Umbilical cord (tissue), 2 donors: Measurements from ENCODE around the gene MATN4. TPM values are rescaled to one million over a fixed set of nuclear protein-coding genes. Genes with fewer than 3 reads are reported as not detected.
A peak's percentile ranks its signal among the peaks of the same experiment; 100 is the strongest.

Source experiments
- DNase-seq: peaks from one replicate; pipeline ENCODE4 v3.0.0-alpha.2; 2015; ENCODE audit warnings: low spot score
- total RNA-seq: library from RNA; depleted of rRNA; stranded (reverse); fragments of >200 nt; gene quantifications from one replicate; pipeline ENCODE4 v1.2.3, GENCODE V29; 2014; ENCODE audit warnings: low replicate concordance; ENCODE audit not compliant: insufficient read depth

MATN4 gene
- total RNA-seq, 1 donor from 2014 or later = not detected

DNA sequence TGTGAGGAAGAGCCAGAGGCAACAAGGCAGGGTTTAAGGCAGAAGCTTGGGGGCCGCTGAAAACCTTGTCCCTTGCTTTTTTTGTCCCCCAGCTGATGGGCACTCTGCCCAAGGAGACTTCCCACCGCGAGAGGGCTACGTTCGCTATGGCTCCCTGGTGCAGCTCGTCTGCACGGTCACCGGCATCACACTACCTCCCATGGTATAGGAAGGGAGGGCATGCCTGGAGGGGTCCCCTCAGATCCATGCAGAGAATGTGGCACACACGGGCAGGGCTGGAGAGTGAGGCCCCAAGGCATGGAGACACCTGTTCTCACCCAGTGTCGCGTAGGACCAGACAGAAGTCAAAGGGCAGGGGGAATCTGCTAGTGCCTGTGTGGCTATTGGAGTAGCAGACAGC is 5.8 kb upstream of the MATN4 start:
- DNase-seq = no peak

DNA sequence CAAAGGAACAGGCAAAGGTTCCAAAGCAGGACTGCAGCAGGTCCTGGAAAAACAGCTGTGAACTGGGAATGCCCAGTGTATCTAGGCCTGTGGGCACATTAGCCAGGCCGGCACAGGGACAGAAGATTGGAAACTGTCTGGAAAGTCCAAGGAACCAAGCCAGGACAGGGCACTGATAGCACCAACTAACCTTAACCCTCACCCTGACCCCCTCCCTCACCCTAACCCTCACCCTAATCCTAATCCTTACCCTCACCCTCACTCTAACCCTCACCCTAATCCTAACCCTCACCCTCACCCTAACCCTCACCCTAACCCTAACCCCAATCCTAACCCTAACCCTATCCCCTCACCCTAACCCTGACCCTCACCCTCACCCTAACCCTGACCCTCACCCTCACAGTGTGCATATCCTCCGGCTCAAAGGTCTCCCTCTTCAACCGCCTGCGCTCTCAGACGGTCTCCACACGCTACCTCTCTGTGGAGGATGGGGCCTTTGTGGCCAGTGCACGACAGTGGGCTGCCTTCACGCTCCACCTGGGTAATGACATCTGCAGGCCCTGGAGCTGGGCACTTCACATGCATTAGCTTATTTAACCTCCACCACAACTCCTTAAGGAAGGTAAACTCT is 5.1 kb upstream of the MATN4 start:
- no peak for DNase-seq

- DNase-seq = no peak
Measured at GRCh38 chr20:45312241-45312640, 4.1 kb upstream of the MATN4 start.

DNA sequence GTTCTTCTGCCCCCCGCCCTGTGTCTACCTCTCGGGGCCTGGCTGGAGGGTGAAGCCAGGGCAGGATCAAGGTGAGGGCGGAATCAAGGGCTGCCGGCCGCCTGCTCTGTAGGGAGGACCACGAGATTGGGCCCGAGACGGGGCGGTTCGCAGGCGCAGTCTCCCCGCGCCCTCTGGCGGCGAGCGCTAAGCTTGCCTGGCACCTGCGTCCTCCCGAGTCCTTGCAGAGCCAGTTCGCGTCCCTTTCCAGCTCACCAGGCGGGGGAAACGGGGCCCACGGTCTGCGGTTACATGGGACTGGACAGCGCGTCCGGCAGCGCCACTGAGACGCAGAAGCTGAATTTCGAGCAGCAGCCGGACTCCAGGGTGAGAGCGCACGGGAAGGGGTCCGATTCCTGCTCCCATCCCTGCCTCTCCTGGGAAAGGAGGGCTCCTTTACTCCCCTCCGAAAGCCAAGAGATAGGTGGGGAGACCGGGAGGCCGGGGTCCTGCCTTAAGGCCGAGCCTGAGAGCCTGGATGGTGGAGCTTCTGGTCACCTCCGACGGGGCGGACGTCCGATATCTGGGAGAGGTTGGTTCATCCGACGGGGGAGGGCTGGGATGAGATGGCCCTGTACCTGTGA is 3.6 kb upstream of the MATN4 start:
- peak; percentile 26 for DNase-seq

DNA sequence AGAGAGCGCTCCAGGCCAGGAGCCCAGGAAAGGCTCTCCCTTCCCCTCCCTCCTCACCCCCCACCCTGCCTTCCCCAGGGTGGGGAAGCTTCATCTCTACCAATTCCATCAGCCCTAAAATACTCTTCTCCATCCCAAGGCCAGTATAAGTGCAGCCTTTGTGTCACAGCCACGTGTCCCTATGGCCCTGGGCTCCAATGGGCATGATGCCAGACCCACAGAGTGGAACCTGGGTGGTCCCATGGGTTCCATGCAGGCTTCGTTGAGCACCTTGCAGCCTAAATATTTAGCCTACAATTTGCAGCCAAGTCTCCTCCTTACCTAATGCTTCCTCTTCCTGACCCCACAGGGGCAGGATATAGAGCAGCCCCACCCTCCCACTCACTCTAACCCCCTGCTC is 976 bp upstream of the MATN4 start:
- no peak for DNase-seq

- no peak for DNase-seq
Measured at GRCh38 chr20:45307076-45307640, 941 bp downstream of the MATN4 start.

- DNase-seq = no peak
Measured at GRCh38 chr20:45306431-45306982, 1.6 kb downstream of the MATN4 start, which contains the start of gene RBPJL. Gene RBPJL (plus strand): TSS chr20:45306840. CDS start chr20:45306923, 83 bp downstream.

- DNase-seq = no peak
Measured at GRCh38 chr20:45305262-45305661, 2.8 kb downstream of the MATN4 start.

GRCh38 chr20:45304464-45304999 is 3.6 kb downstream of the MATN4 start:
- DNase-seq = no peak

- DNase-seq = no peak
Measured at GRCh38 chr20:45303586-45304463, 4.3 kb downstream of the MATN4 start.

DNA sequence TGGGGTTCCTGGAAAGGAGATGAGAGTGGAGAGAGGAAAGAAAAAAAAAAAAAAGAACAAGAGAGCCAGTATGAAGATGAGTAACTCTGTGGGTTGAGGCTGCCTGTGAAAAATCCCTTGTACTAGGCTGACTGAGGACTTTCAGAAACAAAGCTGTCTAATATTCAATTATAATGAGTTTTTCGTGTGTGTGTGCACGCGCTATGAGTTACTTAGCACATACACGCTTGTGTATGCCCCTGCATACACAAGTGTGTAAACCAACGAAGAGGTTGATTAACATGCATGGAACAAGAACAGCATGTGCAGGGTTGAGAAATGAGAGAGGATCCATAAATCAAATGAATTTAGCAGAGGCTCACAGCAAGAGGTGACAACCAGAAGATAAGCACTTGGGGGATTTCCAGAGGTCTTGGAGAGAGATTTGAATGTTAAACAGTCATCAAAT is 6.3 kb downstream of the MATN4 start:
- DNase-seq = no peak

DNA sequence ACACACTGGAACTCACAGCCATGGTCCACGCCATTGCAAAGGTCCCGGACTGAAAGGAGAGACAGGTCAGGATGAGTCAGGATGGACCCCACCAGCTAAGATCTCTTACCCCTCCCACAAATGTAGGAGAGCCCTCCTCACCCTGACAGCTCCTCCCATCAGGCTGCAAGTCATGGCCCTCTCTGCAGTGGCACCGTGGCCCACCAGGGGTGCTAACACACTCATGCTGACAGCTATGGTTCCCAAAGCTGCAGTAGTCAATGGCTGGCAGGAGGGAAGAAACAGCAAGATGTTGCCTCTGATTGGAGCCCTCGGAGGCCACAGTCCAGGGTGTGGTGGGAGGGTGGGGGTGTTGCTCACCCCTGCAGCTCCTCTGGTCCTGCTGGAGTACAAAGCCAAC is 7.1 kb downstream of the MATN4 start:
- no peak for DNase-seq

DNA sequence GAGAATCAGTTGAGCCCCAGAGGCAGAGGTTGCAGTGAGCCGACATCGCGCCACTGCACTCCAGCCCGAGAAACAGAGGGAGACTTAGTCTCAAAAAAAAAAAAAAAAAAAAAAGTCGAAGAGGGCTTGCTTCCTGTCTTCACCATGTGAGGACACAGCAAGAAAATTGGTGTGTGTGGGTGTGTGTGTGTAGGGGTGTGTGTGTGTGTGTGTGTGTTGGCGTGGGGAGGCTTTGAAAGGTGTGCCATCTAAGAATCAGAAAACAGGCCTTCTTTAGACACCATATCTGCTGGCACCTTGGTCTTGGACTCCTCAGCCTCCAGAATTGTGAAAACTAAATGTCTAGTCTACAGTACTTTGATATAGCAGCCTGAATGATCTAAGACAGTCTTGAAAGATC is 8.3 kb downstream of the MATN4 start:
- no peak for DNase-seq

DNA sequence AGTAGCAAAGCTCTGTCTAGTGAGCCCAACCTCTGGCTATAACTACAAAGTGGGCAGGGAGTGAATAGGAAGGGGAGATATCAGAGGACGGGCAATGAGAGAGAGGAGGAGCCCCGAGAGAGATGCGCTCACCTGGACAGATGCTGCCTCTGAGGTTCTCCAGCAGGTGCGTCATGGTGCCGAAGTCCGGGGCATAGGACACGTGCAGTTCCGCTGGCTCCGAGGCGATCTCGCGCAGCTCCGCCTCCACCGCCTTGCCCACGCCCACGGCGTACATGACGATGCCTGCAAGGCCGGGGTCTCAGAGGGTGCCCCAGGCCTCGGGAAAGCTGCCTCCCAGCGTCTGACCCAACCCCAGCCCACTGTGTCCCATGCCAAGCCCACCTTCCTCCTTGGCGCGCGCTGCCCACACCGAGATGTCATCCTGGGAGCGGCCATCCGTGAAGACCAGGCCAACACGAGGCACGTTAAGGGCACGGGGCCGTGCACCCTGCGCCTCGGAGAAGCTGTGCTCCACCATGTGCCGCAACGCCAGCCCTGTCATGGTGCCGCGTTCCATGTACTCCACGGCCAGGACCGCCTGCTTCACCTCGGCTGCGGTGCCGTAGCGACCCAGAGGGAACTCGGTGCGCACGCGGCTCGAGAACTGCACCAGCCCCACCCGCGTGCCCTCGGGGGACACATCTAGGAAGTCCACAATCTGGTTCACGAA is 10.2 kb downstream of the MATN4 start:
- DNase-seq = no peak

- DNase-seq = no peak
Measured at GRCh38 chr20:45294659-45295058, 13.4 kb downstream of the MATN4 start.

- DNase-seq = no peak
Measured at GRCh38 chr20:45294003-45294368, 14.1 kb downstream of the MATN4 start.

DNA sequence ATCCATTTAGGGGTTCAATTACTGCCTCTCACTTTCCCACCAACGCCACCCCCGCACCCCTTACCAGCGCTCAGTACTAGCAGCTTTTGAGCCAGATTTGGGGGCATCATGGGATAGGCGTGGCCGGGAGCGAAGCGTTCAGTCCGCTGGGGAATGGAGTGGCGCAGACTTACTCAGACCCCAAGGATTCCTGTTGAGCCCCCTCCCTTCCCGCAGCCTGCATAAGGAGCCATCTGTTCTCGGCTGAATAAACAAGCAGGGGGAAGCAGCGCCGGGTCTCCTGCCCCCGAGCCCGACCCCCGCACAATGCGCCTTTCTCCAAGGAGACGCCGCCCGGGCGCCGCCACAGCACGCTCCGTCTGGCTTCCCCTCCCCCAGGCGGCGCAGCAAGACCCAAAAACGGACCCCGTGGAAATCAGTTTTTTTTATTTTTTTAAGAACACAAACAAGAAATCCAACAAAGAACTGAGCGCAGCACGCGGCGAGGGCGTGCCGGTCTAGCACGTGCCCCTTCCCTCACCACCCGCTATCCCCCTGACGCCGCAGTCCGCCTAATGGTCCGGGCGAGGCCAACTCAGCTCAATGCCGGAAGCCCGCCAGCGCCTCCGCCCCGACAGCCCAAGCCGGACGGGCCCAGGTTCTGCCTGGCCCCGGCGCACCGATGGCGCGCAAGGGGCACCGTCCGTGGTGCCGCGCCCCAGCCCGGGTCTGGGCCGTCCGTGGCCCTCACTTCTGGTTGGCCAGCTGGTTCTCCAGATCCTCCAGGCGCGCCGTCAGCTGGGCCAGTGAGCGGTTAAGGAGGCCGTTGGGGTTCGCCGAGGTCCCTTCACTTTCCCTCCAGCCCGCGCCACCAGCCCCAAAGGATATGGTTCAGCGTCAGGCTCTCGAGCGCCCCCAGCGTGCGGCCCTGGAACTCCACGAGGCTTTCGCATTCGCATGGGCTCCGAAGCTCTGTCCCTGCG is 14.8 kb downstream of the MATN4 start:
- peak; percentile 62 for DNase-seq

DNA sequence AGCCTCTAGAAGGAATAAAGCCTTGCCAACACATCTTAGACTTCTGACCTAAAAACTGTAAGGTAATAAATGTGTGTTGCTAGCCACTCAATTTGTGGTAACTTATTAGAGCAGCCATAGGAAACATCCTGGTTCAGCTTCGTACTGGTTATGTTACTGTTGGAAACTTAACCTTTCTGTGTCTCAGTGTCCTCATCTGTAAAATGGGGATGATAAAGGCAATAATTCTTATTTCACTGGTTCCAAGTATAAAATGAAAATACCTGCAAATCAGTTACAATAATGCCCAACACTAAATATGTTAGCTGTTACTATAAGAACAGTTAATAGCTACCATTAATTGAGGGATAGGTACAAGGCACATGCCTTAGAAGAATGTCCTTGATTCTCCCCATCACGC is 15.8 kb downstream of the MATN4 start:
- DNase-seq = no peak

DNA sequence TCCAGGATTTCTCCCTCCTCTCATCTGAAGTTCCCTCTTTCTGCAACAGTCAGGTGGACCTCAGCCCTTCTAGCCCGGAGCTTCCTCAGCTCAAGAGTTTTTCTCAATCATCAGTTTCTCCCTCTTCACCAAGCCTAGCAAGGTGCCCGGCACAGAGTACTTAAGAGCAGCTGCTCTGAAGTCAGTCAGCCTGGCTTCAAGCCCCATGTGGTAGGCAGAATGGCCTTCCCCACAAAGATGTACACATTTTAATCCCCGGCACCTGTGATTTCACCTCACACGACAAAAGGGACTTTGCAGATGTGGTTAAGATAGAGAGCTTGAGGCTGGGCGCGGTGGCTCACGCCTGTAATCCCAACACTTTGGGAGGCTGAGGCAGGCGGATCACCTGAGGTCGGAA is 16.6 kb downstream of the MATN4 start:
- DNase-seq = no peak
